HepG2 (cell line): ENCODE data around the gene HDAC4.

Source experiments
- BCLAF1 ChIP-seq: fragments of 450-650 bp; IDR thresholded peaks from 2 replicates; pipeline ENCODE4 v1.6.1; 2017; ENCODE audit warnings: mild to moderate bottlenecking
- FOXM1 ChIP-seq: sonication (generic); formaldehyde crosslinking; IDR thresholded peaks from 2 replicates; pipeline ENCODE4 v1.5.0; 2020; ENCODE audit warnings: missing genetic modification reagents
- FOXO4 ChIP-seq: sonication (generic); formaldehyde crosslinking; conservative IDR thresholded peaks from 2 replicates; pipeline ENCODE4 v1.8.1; 2023; ENCODE audit warnings: missing genetic modification reagents
- JUN ChIP-seq: sonication (generic); formaldehyde crosslinking; IDR thresholded peaks from 2 replicates; pipeline ENCODE4 v1.4.0; 2020; ENCODE audit warnings: mild to moderate bottlenecking, missing genetic modification reagents
- SPEN ChIP-seq: sonication (generic); formaldehyde crosslinking; IDR thresholded peaks from 2 replicates; pipeline ENCODE4 v1.5.1; 2020; ENCODE audit warnings: low read depth, mild to moderate bottlenecking, missing genetic modification reagents
- TERF1 ChIP-seq: sonication (generic); formaldehyde crosslinking; IDR thresholded peaks from 2 replicates; pipeline ENCODE4 v1.8.0; 2022; ENCODE audit warnings: mild to moderate bottlenecking, missing genetic modification reagents, moderate library complexity
- YEATS2 ChIP-seq: sonication (generic); formaldehyde crosslinking; IDR thresholded peaks from 2 replicates; pipeline ENCODE4 v1.4.0; 2020; ENCODE audit warnings: missing genetic modification reagents, borderline replicate concordance
- ZNF629 ChIP-seq: sonication (generic); formaldehyde crosslinking; conservative IDR thresholded peaks from 2 replicates; pipeline ENCODE4 v1.5.0; 2020; ENCODE audit warnings: missing genetic modification reagents
- ZNF678 ChIP-seq: sonication (generic); formaldehyde crosslinking; IDR thresholded peaks from 2 replicates; pipeline ENCODE4 v1.4.0; 2020; ENCODE audit warnings: mild to moderate bottlenecking, missing genetic modification reagents

- no peak for TF ChIP-seq YEATS2 (CRISPR knock-in tag)
- TF ChIP-seq ZNF678 (CRISPR knock-in tag) = no peak
- no peak for TF ChIP-seq FOXM1 (CRISPR knock-in tag)
- no peak for TF ChIP-seq JUN (CRISPR knock-in tag)
- no peak for TF ChIP-seq ZNF629 (CRISPR knock-in tag)
- TF ChIP-seq BCLAF1 = no peak
- TF ChIP-seq TERF1 (CRISPR knock-in tag) = no peak
- TF ChIP-seq SPEN (CRISPR knock-in tag) = no peak
- TF ChIP-seq FOXO4 (CRISPR knock-in tag) = no peak
These were observed 206.0 kb downstream of the HDAC4 start for GRCh38 chr2:239194731-239195317.
